ENCODE data around the gene NIPAL3. TPM values are rescaled to one million over a fixed set of nuclear protein-coding genes. Genes with fewer than 3 reads are reported as not detected.

Gene NIPAL3
- total RNA-seq, 4 donors from 2014 or later, result 17.8 to 38.0 (median 27.0) TPM

DNA sequence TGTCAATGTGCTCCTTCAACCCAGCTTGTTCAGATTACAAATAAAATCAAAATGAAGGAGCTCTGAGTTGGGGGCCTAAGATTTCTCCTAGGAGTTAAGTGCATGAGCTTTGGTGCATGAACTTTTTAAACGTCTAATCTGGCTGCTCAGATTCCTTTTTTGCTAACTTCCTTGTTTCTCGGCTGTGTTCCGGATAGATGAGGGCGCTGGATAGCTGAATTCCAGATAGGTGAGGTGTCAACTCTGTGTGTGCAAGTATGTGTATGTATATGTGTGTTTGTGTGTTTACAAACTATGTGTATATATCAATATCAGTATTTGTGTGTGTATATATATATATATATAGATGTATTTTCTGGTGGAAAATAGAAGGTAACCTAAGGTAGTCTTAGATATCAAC, 49.5 kb downstream of the NIPAL3 start:
- ATAC-seq (ENCODE audit: low FRiP score), result no peak
- DNase-seq (ENCODE audit: low spot score), result no peak
- TF ChIP-seq, protein P1, sequence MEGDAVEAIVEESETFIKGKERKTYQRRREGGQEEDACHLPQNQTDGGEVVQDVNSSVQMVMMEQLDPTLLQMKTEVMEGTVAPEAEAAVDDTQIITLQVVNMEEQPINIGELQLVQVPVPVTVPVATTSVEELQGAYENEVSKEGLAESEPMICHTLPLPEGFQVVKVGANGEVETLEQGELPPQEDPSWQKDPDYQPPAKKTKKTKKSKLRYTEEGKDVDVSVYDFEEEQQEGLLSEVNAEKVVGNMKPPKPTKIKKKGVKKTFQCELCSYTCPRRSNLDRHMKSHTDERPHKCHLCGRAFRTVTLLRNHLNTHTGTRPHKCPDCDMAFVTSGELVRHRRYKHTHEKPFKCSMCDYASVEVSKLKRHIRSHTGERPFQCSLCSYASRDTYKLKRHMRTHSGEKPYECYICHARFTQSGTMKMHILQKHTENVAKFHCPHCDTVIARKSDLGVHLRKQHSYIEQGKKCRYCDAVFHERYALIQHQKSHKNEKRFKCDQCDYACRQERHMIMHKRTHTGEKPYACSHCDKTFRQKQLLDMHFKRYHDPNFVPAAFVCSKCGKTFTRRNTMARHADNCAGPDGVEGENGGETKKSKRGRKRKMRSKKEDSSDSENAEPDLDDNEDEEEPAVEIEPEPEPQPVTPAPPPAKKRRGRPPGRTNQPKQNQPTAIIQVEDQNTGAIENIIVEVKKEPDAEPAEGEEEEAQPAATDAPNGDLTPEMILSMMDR (IDR thresholded peaks at IDR 0.05), result no peak

DNA sequence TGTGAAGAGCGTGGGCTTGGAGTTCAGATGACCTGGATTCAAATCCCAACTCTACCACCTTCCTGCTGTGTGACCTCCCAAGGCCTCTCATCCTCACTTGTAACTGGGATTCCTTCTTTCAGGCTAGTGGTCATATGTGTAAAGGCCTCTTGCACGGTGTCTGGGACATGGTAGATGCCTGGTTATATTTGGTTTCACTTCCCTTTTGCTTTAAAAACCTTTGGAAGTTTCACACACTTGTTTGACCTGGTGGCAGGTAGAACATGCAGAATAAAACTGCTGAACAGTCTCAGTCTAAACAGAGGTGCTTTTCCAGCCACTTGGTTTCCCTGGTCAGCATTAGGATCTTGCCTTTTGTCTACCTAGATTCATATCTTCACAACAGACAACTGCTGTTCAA, 50.0 kb downstream of the NIPAL3 start:
- TF ChIP-seq, protein P1 (IDR thresholded peaks at IDR 0.05), result no peak
- ATAC-seq (ENCODE audit: low FRiP score), result no peak

DNA sequence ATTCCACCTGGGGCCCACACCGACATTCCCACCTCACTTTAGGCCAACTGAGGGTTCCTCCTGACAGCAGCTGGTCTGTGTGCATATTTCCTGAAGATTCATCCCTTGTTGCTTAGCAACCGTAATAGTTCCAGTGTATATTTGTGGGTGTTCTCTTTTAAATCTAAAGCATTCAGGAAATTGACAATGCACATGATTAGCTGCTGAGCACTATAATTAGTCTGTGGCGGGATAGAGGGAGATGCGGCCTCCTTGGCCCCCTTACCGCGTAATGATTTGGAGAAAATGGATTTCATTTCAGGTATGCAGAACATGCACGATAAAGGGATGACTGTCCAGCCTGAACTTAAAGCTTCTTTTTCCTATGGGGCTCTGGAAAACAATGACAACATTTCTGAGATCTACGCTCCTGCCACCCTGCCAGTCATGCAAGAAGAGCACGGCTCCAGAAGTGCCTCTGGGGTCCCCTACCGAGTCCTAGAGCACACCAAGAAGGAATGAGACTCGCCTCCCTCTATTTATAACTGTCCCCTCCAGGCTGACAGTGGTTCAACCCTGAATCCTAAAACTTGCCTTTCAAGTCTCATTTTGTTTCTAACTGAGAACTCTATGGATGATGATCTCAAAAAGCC, 53.2 kb downstream of the NIPAL3 start:
- no peak for ATAC-seq (ENCODE audit: low FRiP score)
- TF ChIP-seq, protein P1 (IDR thresholded peaks at IDR 0.05), result no peak
- no peak for DNase-seq (ENCODE audit: low spot score)

More for the DNA sequence above, 50.0 kb downstream of the NIPAL3 start:
- no peak for DNase-seq (ENCODE audit: low spot score)

DNA sequence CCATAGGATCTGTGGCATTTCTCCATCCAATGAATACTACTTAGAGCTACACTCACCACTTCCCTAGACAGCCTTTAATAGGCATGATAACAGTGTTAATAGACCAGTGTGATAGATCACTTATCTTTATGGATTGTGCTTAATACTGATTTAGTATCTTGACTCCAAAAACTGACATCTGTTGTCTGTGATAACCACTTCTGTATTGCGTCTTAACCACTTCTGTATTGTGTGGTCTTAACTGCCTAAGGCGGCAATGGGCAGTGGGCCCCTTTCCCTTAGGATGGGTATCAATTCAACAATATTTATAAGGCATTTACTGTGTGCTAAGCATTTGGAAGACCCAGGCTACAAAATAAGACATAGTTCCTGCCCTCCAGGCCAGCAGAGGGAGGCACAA, 55.0 kb downstream of the NIPAL3 start:
- DNase-seq (ENCODE audit: low spot score), result no peak

DNA sequence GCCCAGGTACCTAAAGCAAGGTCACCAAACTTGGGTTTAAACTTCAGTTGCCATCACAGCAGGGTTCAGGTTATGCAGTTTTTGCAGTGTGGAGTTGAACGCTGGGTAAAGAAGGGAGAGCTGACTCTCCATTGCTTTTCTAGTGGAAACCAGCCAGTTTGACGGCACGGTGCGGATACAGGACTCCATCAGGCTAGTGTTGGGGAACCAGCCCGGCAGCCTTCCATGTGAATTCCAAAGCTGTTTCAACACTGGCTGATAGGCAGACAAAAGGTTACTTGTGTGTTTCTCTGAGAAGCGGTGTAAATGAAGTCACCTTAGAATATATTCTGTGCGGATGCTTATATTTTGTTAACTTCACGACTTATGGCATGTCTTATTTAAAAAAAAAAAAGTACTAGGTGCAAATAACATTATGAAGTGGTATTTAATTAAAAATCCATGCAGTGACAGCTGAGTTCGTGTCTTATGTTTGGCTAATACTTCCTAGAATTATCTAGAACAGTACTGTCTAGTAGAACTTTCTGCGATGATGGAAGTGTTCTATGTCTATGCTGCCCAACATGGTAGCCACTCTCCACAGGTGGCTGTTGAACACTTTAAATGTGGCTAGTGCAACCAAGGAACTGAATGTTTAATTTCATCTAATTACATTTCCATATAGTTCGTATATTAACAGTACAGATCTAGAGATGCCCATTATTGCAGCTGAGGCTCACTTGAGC, 57.1 kb downstream of the NIPAL3 start:
- DNase-seq (ENCODE audit: low spot score) (no peak), ATAC-seq (ENCODE audit: low FRiP score) (no peak)
- TF ChIP-seq, protein P1 (IDR thresholded peaks at IDR 0.05), result no peak

More for the DNA sequence above, 55.0 kb downstream of the NIPAL3 start:
- TF ChIP-seq, protein P1 (IDR thresholded peaks at IDR 0.05), result no peak
- no peak for ATAC-seq (ENCODE audit: low FRiP score)

DNA sequence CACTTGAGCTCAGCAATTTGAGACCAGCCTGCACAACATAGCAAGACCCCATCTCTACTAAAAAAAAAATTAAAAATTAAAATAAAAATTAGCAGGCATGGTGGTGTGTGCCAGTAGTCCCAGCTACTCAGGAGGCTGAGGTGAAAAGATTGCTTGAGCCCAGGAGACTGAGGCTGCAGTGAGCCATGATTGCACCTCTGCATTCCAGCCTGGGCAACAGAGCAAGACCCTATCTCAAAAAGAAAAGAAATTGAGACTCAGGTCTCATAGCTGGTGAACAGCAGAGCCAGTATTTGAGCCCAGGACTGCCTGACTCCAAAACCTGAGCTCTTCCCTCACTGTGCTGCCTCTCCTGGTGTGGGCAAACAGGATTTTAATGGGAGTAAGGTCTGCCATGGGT, 58.6 kb downstream of the NIPAL3 start:
- DNase-seq (ENCODE audit: low spot score), result no peak
- TF ChIP-seq, protein P1 (IDR thresholded peaks at IDR 0.05), result no peak
- ATAC-seq (ENCODE audit: low FRiP score), result no peak

DNA sequence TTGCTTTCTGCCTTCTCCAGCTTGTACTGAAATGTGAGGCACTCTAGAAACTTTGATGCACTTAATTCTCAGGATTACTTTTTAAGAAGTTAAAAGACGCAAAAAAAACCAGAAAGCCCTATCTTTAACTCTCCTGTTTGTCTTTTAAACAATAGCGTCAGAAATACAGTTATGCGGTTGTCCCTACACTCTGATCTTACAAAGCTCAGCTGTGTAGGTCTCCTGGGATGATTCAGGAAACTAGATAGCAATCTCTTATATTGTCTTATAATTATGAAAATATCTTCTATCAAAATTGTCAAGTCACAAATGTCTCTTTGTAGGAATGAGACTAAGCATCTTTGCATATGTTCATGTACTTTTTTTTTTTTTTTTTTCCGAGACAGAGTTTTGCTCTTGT, 60.1 kb downstream of the NIPAL3 start:
- TF ChIP-seq, protein P1 (IDR thresholded peaks at IDR 0.05), result no peak
- no peak for ATAC-seq (ENCODE audit: low FRiP score)
- no peak for DNase-seq (ENCODE audit: low spot score)
